ENCODE measurements around the gene HDAC9.

- TF ChIP-seq POLR2A (IDR thresholded peaks at IDR 0.05) (no peak), CTCF (IDR thresholded peaks at IDR 0.05) (no peak)
These were observed 22.4 kb upstream of the HDAC9 start for GRCh38 chr7:18473119-18473518.
